Keratinocyte (primary cell): ENCODE measurements around the gene CLCN2.

ENCODE experiments used
- EZH2 ChIP-seq: IDR thresholded peaks from one replicate; pipeline ENCODE4 v1.6.1; 2012; ENCODE audit warnings: inconsistent platforms, mild to moderate bottlenecking, low read length, moderate library complexity
- TF ChIP-seq, protein P1 (sequence below), 3 experiments: IDR thresholded peaks in 1 of 3; conservative IDR thresholded peaks in 1 of 3; optimal IDR thresholded peaks in 1 of 3; 2 replicates in 2 of 3; 3 replicates in 1 of 3; pipeline versions ENCODE3 to v1.5.1; 2011; ENCODE audit warnings: low read length in 3 of 3, mild to moderate bottlenecking in 3 of 3, moderate library complexity in 2 of 3, control low read depth in 1 of 3, inconsistent platforms in 1 of 3; ENCODE audit not compliant: insufficient read depth in 2 of 3; ENCODE audit errors: extremely low read depth in 1 of 3

- TF ChIP-seq, protein P1, sequence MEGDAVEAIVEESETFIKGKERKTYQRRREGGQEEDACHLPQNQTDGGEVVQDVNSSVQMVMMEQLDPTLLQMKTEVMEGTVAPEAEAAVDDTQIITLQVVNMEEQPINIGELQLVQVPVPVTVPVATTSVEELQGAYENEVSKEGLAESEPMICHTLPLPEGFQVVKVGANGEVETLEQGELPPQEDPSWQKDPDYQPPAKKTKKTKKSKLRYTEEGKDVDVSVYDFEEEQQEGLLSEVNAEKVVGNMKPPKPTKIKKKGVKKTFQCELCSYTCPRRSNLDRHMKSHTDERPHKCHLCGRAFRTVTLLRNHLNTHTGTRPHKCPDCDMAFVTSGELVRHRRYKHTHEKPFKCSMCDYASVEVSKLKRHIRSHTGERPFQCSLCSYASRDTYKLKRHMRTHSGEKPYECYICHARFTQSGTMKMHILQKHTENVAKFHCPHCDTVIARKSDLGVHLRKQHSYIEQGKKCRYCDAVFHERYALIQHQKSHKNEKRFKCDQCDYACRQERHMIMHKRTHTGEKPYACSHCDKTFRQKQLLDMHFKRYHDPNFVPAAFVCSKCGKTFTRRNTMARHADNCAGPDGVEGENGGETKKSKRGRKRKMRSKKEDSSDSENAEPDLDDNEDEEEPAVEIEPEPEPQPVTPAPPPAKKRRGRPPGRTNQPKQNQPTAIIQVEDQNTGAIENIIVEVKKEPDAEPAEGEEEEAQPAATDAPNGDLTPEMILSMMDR (optimal IDR thresholded peaks at IDR 0.05 in 1 of 3, IDR thresholded peaks at IDR 0.05 in 1 of 3, conservative IDR thresholded peaks at IDR 0.05 in 1 of 3; ENCODE audit: extremely low read depth in 1 of 3, insufficient read depth in 2 of 3, low read length in 3 of 3): no peak
- no peak for TF ChIP-seq EZH2
Measured at GRCh38 chr3:184337981-184338380, 23.4 kb downstream of the CLCN2 start.
